Ovary (tissue), 3 donors: ENCODE results near the gene SLC2A6.

Source experiments
- EP300 ChIP-seq: sonication (generic); formaldehyde crosslinking; IDR thresholded peaks from one replicate; pipeline ENCODE4 v1.6.1; 2017; ENCODE audit warnings: antibody characterized with exemption
- POLR2A ChIP-seq: fragments of 450-650 bp; IDR thresholded peaks from one replicate; pipeline ENCODE4 v1.6.1; 2017; ENCODE audit warnings: antibody characterized with exemption, mild to moderate bottlenecking, moderate library complexity
- TF ChIP-seq, protein P1 (sequence below), 3 donors: fragments of 450-650 bp in 2 of 3; fragments of 200-600 bp in 1 of 3; IDR thresholded peaks; one replicate each; pipeline versions ENCODE4 v1.5.1 to v1.8.0; 2016 to 2022; ENCODE audit warnings: antibody characterized with exemption in 3 of 3, mild to moderate bottlenecking in 1 of 3
- donor health status: DM: no; HTN: no; CAD: no.

DNA sequence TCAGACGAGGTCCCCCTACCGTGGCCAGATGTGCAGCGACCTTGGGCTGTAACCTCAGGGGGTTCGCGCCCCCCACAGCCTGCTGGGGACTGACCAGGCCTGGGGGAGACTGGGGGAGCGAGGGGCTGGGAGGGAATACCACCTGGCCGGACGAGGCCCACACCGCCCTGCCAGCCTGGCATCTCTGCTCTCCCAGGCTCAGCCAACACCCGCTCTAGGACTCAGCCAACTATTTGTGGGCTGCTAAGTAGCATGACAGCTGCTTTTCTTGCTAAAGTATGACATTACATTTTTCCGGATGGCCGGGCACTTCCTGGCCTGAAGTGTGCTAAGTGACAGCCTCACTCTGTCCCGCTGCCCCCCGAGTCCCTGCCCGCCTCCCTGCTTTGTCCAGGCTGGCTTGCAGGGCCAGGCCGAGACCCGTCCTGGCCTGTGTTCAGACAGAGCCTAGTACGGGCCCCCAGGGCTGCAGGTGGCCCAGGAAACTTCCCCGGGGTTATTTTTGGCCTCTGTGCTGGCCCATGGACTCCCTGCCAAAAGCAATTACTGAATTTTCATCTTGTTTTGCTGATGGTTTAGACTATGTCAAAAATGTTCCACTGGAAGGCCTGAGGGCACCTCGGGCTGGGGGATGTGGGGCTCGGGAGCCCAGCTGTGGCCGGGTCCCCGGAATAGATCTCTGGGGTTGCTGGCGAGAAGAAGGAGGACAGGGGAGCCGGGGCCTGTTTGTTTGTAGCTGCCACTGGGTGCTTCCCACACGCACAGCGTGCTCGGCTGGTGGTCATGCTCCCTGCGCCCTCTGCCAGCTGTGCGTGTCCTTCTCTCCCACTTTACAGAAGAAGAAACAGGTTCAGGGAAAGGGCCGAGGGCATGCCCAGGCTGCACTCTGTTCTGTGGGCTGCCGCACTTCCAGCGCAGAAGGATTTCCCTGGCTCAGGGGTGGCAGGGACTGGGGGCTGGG lies 13.4 kb upstream of the SLC2A6 start:
- TF ChIP-seq POLR2A (no peak), EP300 (no peak)
- TF ChIP-seq, protein P1, sequence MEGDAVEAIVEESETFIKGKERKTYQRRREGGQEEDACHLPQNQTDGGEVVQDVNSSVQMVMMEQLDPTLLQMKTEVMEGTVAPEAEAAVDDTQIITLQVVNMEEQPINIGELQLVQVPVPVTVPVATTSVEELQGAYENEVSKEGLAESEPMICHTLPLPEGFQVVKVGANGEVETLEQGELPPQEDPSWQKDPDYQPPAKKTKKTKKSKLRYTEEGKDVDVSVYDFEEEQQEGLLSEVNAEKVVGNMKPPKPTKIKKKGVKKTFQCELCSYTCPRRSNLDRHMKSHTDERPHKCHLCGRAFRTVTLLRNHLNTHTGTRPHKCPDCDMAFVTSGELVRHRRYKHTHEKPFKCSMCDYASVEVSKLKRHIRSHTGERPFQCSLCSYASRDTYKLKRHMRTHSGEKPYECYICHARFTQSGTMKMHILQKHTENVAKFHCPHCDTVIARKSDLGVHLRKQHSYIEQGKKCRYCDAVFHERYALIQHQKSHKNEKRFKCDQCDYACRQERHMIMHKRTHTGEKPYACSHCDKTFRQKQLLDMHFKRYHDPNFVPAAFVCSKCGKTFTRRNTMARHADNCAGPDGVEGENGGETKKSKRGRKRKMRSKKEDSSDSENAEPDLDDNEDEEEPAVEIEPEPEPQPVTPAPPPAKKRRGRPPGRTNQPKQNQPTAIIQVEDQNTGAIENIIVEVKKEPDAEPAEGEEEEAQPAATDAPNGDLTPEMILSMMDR (IDR thresholded peaks at IDR 0.05), result no peak
